ENCODE measurements around the gene RNF149. TPM values are rescaled to one million over a fixed set of nuclear protein-coding genes. Genes with fewer than 3 reads are reported as not detected.

The RNF149 gene
- total RNA-seq, 1 experiment from 2014 or later: 40.2 TPM

DNA sequence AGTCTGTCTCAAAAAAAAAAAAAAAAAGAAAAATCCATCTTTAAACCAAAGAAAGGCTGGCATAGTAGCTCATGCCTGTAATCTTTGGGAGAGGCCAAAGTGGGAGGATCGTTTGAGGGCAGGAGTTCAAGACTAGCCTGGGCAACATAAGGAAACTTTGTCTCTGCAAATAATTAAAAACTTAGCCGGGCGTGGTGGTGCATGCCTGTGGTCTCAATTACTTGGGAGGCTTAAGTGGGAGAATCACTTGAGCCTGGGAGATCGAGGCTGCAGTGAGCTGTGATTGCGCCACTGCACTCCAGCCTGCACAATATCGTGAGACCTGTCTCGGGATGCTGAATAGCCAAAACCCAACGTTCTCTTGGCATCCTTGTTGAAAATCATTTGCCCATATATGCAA lies 49.7 kb downstream of the RNF149 start:
- CTCF ChIA-PET: no interaction called here
- POLR2A ChIA-PET: no interaction called here
- Histone ChIP-seq H3K4me1 (ENCODE audit: control insufficient read depth in 1 of 2, insufficient read depth in 2 of 2, low read length in 2 of 2) (peaks cover 17 to 36% of the 10 kb centered on the region in 2 experiments), H3K4me2 (ENCODE audit: low read length) (no peak overlapping the region), H3K9me2 (ENCODE audit: insufficient read depth) (no peaks in the 10 kb centered on the region), H3K27me3 (ENCODE audit: insufficient read depth, low read length) (no peaks in the 10 kb centered on the region), H3K27ac (ENCODE audit: low read depth, low read length) (no peak overlapping the region), H3K9ac (ENCODE audit: low read length) (no peak overlapping the region), H3K4me3 (replicated peaks in 1 of 2; ENCODE audit: low read depth in 1 of 2, low read length in 2 of 2) (no peak overlapping the region), H4K20me1 (ENCODE audit: insufficient read depth) (no peaks in the 10 kb centered on the region), H3K36me3 (ENCODE audit: control insufficient read depth in 1 of 2, insufficient read depth in 2 of 2, low read length in 2 of 2) (peaks cover 21 to 27% of the 10 kb centered on the region in 2 experiments; a peak in 3 of 4 replicates), H3K79me2 (ENCODE audit: insufficient read depth, low read length) (peaks cover 69% of the 10 kb centered on the region), H2AFZ (ENCODE audit: low read depth, low read length, poor library complexity, severe bottlenecking) (no peak overlapping the region), H3K9me3 (ENCODE audit: control insufficient read depth in 1 of 2, insufficient read depth in 1 of 2, low read depth in 1 of 2, low read length in 2 of 2) (no peaks in the 10 kb centered on the region)
- no peak for ATAC-seq
- intact Hi-C loops (cut with micrococcal nuclease): no loop called here
- DNase-seq (ENCODE audit: low read depth, low spot score): no peak
- RAD21 ChIA-PET (ENCODE audit: low non-redundant PET in 1 of 2, low total read pairs in 2 of 2, uncharacterized antibody in 2 of 2, unreplicated experiment in 2 of 2): no interaction called here
- no TSS peak for BruUV-seq (replicated peaks)
- TF ChIP-seq, protein P1, sequence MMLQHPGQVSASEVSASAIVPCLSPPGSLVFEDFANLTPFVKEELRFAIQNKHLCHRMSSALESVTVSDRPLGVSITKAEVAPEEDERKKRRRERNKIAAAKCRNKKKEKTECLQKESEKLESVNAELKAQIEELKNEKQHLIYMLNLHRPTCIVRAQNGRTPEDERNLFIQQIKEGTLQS (IDR thresholded peaks at IDR 0.05): no peak
- TF ChIP-seq, protein P2, sequence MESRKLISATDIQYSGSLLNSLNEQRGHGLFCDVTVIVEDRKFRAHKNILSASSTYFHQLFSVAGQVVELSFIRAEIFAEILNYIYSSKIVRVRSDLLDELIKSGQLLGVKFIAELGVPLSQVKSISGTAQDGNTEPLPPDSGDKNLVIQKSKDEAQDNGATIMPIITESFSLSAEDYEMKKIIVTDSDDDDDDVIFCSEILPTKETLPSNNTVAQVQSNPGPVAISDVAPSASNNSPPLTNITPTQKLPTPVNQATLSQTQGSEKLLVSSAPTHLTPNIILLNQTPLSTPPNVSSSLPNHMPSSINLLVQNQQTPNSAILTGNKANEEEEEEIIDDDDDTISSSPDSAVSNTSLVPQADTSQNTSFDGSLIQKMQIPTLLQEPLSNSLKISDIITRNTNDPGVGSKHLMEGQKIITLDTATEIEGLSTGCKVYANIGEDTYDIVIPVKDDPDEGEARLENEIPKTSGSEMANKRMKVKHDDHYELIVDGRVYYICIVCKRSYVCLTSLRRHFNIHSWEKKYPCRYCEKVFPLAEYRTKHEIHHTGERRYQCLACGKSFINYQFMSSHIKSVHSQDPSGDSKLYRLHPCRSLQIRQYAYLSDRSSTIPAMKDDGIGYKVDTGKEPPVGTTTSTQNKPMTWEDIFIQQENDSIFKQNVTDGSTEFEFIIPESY (IDR thresholded peaks at IDR 0.05; ENCODE audit: extremely low read depth, insufficient replicate concordance, low read length): no peak
- TF ChIP-seq RAD21 (IDR thresholded peaks at IDR 0.05; ENCODE audit: low read depth) (no peak), JUND (IDR thresholded peaks at IDR 0.05) (no peak), CBX3 (IDR thresholded peaks at IDR 0.05; ENCODE audit: low read depth) (no peak)

DNA sequence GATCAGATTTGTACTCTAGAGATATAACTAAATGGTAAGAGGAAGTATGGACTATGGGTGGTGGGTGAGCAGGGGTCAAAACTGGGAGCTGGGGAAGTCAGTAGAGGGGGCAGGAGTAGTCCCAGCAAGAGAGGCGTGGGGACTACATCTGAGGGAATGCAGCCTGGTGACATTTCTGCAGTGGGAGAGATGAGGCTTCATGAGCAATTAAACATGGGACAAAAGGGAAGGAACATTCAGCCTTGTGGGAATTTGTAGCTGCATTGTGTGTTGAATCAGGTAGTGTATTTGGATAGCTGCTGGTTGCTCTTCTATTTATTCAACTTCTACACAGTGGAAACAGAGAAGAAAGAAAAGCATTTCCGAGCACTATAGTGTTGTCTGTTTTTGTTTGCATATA lies 52.2 kb downstream of the RNF149 start:
- H3K36me3 ChIP-seq (ENCODE audit: control insufficient read depth in 1 of 2, insufficient read depth in 2 of 2, low read length in 2 of 2): peaks cover 8 to 25% of the 10 kb centered on the region in 2 experiments; a peak in 2 of 4 replicates
- intact Hi-C loops (cut with micrococcal nuclease): no loop called here
- no TSS peak for BruUV-seq (replicated peaks)
- RAD21 ChIA-PET (ENCODE audit: low non-redundant PET in 1 of 2, low total read pairs in 2 of 2, uncharacterized antibody in 2 of 2, unreplicated experiment in 2 of 2): no interaction called here
- CTCF ChIA-PET: no interaction called here
- POLR2A ChIA-PET: no interaction called here
- no peaks in the 10 kb centered on the region for H3K9me2 ChIP-seq (ENCODE audit: insufficient read depth)
- 0 out of 4 replicates have a peak overlapping the region, but pooled peaks of 1 of the 2 experiments have one; percentile 14 for H3K4me3 ChIP-seq (replicated peaks in 1 of 2; ENCODE audit: low read depth in 1 of 2, low read length in 2 of 2)
- H3K27ac ChIP-seq (ENCODE audit: low read depth, low read length): no peak overlapping the region
- peaks cover 21 to 50% of the 10 kb centered on the region in 2 experiments for H3K4me1 ChIP-seq (ENCODE audit: control insufficient read depth in 1 of 2, insufficient read depth in 2 of 2, low read length in 2 of 2)
- peak overlapping the region; percentile 26; the same call in 1 of the 2 replicates for H3K9ac ChIP-seq (ENCODE audit: low read length)
- TF ChIP-seq JUND (IDR thresholded peaks at IDR 0.05) (no peak), SP1 (IDR thresholded peaks at IDR 0.05; ENCODE audit: low read depth) (no peak), CBX3 (IDR thresholded peaks at IDR 0.05; ENCODE audit: low read depth) (no peak), EZH2phosphoT487 (IDR thresholded peaks at IDR 0.05; ENCODE audit: borderline replicate concordance) (no peak), POLR2AphosphoS5 (IDR thresholded peaks at IDR 0.05; ENCODE audit: low read depth, low read length) (no peak), FOSL1 (IDR thresholded peaks at IDR 0.05; ENCODE audit: low read depth) (no peak), RAD21 (IDR thresholded peaks at IDR 0.05; ENCODE audit: low read depth) (no peak), EZH2 (IDR thresholded peaks at IDR 0.05) (no peak), POLR2A (IDR thresholded peaks at IDR 0.05; ENCODE audit: borderline replicate concordance, extremely low read depth, insufficient read depth, insufficient read length) (no peak), CTCF (IDR thresholded peaks at IDR 0.05 in 2 of 3, conservative IDR thresholded peaks at IDR 0.05 in 1 of 3; ENCODE audit: borderline replicate concordance in 1 of 3, insufficient read depth in 1 of 3, low read depth in 2 of 3, low read length in 2 of 3) (no peak), ZNF274 (IDR thresholded peaks at IDR 0.05; ENCODE audit: low read depth, low read length) (no peak)
- TF ChIP-seq, protein P3, sequence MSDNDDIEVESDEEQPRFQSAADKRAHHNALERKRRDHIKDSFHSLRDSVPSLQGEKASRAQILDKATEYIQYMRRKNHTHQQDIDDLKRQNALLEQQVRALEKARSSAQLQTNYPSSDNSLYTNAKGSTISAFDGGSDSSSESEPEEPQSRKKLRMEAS (IDR thresholded peaks at IDR 0.05): no peak
- TF ChIP-seq, protein P2 (IDR thresholded peaks at IDR 0.05; ENCODE audit: extremely low read depth, insufficient replicate concordance, low read length): no peak
- ATAC-seq (no peak), DNase-seq (ENCODE audit: low read depth, low spot score) (no peak)
- peaks cover 77% of the 10 kb centered on the region for H3K79me2 ChIP-seq (ENCODE audit: insufficient read depth, low read length)
- no peaks in the 10 kb centered on the region for H3K27me3 ChIP-seq (ENCODE audit: insufficient read depth, low read length)
- no peaks in the 10 kb centered on the region for H4K20me1 ChIP-seq (ENCODE audit: insufficient read depth)
- no peaks in the 10 kb centered on the region for H3K9me3 ChIP-seq (ENCODE audit: control insufficient read depth in 1 of 2, insufficient read depth in 1 of 2, low read depth in 1 of 2, low read length in 2 of 2)
- H3K4me2 ChIP-seq (ENCODE audit: low read length): peak overlapping the region; percentile 60
- no peak overlapping the region for H2AFZ ChIP-seq (ENCODE audit: low read depth, low read length, poor library complexity, severe bottlenecking)

Measured in HCT116 (cell line).